DND-41 (cell line): ENCODE data around the gene GNAS.
A peak's percentile ranks its signal among the peaks of the same experiment; 100 is the strongest.

ENCODE experiments used
- ATAC-seq: fragments of 200-7000 bp; cut with Tn5 transposase; 3 replicates; pipeline ENCODE4 v1.9.1; 2021; ENCODE audit warnings: low read depth; ENCODE audit not compliant: insufficient read depth
- DNase-seq: peaks from one replicate; pipeline ENCODE4 v3.0.0-alpha.2; 2020
- H2AFZ ChIP-seq: 2 replicates; pipeline ENCODE4 v1.6.0; 2012; ENCODE audit warnings: low read depth, low read length
- H3K27ac ChIP-seq: 2 replicates; pipeline ENCODE4 v1.5.1; 2012; ENCODE audit warnings: low read length, inconsistent platforms
- H3K27me3 ChIP-seq: fragments of 200-600 bp; sonication (generic); 2 replicates; pipeline ENCODE4 v1.6.0; 2012; ENCODE audit warnings: low read length, mild to moderate bottlenecking, inconsistent platforms; ENCODE audit not compliant: insufficient read depth, poor library complexity
- H3K36me3 ChIP-seq: 2 replicates; pipeline ENCODE4 v1.5.1; 2012; ENCODE audit warnings: low read length, inconsistent platforms; ENCODE audit not compliant: insufficient read depth
- H3K4me1 ChIP-seq: 2 replicates; pipeline ENCODE4 v1.5.1; 2012; ENCODE audit warnings: mild to moderate bottlenecking, low read length; ENCODE audit not compliant: insufficient read depth
- H3K4me2 ChIP-seq: 2 replicates; pipeline ENCODE4 v1.6.0; 2012; ENCODE audit warnings: mild to moderate bottlenecking, moderate library complexity, low read length, inconsistent platforms; ENCODE audit not compliant: insufficient read depth
- H3K4me3 ChIP-seq, 2 experiments: fragments of 200-600 bp in 1 of 2; shearing (Covaris generic) in 1 of 2; 2 replicates each; pipeline ENCODE4 v1.5.1; 2012 to 2016; ENCODE audit warnings: inconsistent platforms in 2 of 2, low read length in 2 of 2, mild to moderate bottlenecking in 2 of 2, low read depth in 1 of 2, moderate library complexity in 1 of 2
- H3K79me2 ChIP-seq: 2 replicates; pipeline ENCODE4 v1.6.0; 2012; ENCODE audit warnings: low read length, inconsistent platforms; ENCODE audit not compliant: insufficient read depth
- H3K9ac ChIP-seq: 2 replicates; pipeline ENCODE4 v1.6.0; 2012; ENCODE audit warnings: low read depth, mild to moderate bottlenecking, inconsistent platforms, low read length, moderate library complexity
- H3K9me3 ChIP-seq: 2 replicates; pipeline ENCODE4 v1.5.1; 2012; ENCODE audit warnings: low read length, moderate library complexity, mild to moderate bottlenecking, inconsistent platforms; ENCODE audit not compliant: insufficient read depth, severe bottlenecking
- H4K20me1 ChIP-seq: 2 replicates; pipeline ENCODE4 v1.6.0; 2012; ENCODE audit warnings: low read length; ENCODE audit not compliant: insufficient read depth
- CTCF ChIP-seq: IDR thresholded peaks from 2 replicates; pipeline ENCODE4 v1.5.1; 2012; ENCODE audit warnings: borderline replicate concordance, low read length, moderate library complexity, mild to moderate bottlenecking; ENCODE audit not compliant: poor library complexity, severe bottlenecking; ENCODE audit errors: extremely low read depth
- EZH2 ChIP-seq: IDR thresholded peaks from 3 replicates; pipeline ENCODE4 v1.6.1; 2012; ENCODE audit warnings: borderline replicate concordance, low read depth, mild to moderate bottlenecking, moderate library complexity, low read length, inconsistent platforms; ENCODE audit not compliant: severe bottlenecking

The GNAS gene

GRCh38 chr20:58894652-58895447 lies 42.3 kb downstream of the GNAS start:
- Histone ChIP-seq H3K4me1 (peaks cover 37% of the 10 kb centered on the region), H3K27ac (peak overlapping the region; percentile 12; the same call in 1 of the 2 replicates), H4K20me1 (peaks cover 73% of the 10 kb centered on the region), H3K4me2 (peak overlapping the region; percentile 65; the same call in 1 of the 2 replicates), H3K9ac (peak overlapping the region; percentile 2; the same call in 1 of the 2 replicates), H3K79me2 (peaks cover 89% of the 10 kb centered on the region), H3K36me3 (peaks cover 61% of the 10 kb centered on the region), H2AFZ (no peak overlapping the region), H3K27me3 (no peaks in the 10 kb centered on the region), H3K9me3 (no peaks in the 10 kb centered on the region), H3K4me3 (no peak overlapping the region; a peak in 1 of 4 replicates)
- DNase-seq = no peak
- no peak for ATAC-seq
- TF ChIP-seq CTCF (no peak), EZH2 (no peak)

DNA sequence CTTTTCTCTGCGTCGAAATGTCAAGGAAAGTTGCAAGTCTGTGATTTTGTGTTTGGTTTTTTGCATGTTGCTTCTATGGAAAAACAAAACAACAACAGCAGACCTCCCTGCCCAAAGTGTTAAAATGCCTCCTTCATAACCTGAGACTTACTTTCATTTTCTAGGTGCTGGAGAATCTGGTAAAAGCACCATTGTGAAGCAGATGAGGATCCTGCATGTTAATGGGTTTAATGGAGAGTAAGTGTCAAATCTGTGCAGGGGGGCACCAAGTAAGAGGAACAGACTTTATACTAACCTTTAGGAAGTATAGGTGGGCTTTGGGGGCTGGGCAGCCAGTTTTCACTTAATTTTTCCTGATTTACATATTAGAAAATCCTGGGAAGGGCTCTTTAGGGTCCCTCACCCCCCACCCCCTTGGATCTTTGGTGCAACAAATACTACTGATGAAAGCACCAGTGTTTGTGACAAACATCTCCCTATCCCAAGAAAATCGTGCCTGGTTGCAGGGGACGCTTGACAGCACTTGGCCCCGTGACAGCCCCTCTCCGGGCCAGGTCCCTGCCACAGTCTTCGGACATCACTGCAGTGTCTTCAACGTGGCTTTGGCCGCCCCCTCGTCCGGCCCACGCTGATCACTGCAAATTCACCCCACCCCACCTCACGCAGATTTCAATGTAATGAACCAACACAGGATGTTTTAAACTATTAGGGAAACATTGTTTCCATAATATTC lies 43.1 kb downstream of the GNAS start:
- H3K4me2 ChIP-seq = peak overlapping the region; percentile 27

DNA sequence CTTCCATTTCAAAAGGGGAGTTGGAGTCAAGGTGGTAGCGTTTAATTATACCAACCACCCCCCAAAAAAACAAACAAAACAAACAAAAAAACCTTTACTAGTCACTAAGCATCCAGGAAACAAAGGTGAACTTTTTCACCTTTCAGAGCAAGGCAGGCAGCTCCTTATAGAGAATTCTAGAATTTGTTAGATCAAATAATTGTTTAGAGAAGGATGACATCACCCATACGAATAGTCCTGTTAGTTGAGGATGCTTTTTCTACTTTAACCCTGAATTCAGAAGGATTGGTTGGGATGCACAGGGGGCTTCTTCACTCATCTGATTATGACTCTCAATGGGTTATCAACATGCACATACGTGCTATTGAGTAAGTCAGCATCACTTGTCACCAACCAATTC lies 44.3 kb downstream of the GNAS start:
- no peak overlapping the region for H2AFZ ChIP-seq
- peaks cover 100% of the 10 kb centered on the region for H3K79me2 ChIP-seq
- H4K20me1 ChIP-seq = peaks cover 92% of the 10 kb centered on the region
- no peaks in the 10 kb centered on the region for H3K9me3 ChIP-seq
- H3K4me1 ChIP-seq = peaks cover 28% of the 10 kb centered on the region
- no peak for ATAC-seq
- no peak overlapping the region for H3K4me3 ChIP-seq
- H3K9ac ChIP-seq = no peak overlapping the region
- no peak for DNase-seq
- TF ChIP-seq CTCF (no peak), EZH2 (no peak)
- H3K36me3 ChIP-seq = peaks cover 81% of the 10 kb centered on the region
- no peak overlapping the region for H3K27ac ChIP-seq
- no peaks in the 10 kb centered on the region for H3K27me3 ChIP-seq
- no peak overlapping the region for H3K4me2 ChIP-seq

More for the DNA sequence above, 43.1 kb downstream of the GNAS start:
- H3K79me2 ChIP-seq = peaks cover 89% of the 10 kb centered on the region
- no peaks in the 10 kb centered on the region for H3K9me3 ChIP-seq
- TF ChIP-seq CTCF (no peak), EZH2 (no peak)
- H3K4me3 ChIP-seq = no peak overlapping the region
- DNase-seq (no peak), ATAC-seq (no peak)
- peaks cover 29% of the 10 kb centered on the region for H3K4me1 ChIP-seq
- peaks cover 69% of the 10 kb centered on the region for H3K36me3 ChIP-seq
- H4K20me1 ChIP-seq = peaks cover 80% of the 10 kb centered on the region
- peak overlapping the region; percentile 2; the same call in 1 of the 2 replicates for H3K9ac ChIP-seq
- H3K27ac ChIP-seq = no peak overlapping the region
- H3K27me3 ChIP-seq = no peaks in the 10 kb centered on the region
- H2AFZ ChIP-seq = no peak overlapping the region
